Measurements from ENCODE around the gene CACNA1H. TPM values are rescaled to one million over a fixed set of nuclear protein-coding genes. Genes with fewer than 3 reads are reported as not detected.

CACNA1H gene
- total and polyA plus RNA-seq, 9 of the 15 experiments (the other 6 are each of a cell fraction or from before 2014, with no cell fraction given) = 0.10 to 0.18 TPM; not detected in 7

GRCh38 chr16:1107141-1107540 lies 45.8 kb upstream of the CACNA1H start (continued):
- TF ChIP-seq L3MBTL2 (IDR thresholded peaks at IDR 0.05) (no peak), ARID3B (CRISPR knock-in tag; IDR thresholded peaks at IDR 0.05; ENCODE audit: borderline replicate concordance) (no peak), PHF8 (IDR thresholded peaks at IDR 0.05; ENCODE audit: borderline replicate concordance, low read length) (no peak), COPS2 (conservative IDR thresholded peaks at IDR 0.05) (no peak)

- in situ Hi-C loops (cut with MboI) (no loop called here), intact Hi-C loops (cut with micrococcal nuclease) (loop anchor here (2.0 kb wide), 1 partner anchor 87 kb away; no protein-coding TSS in a partner anchor)
- TF ChIP-seq KDM4B (IDR thresholded peaks at IDR 0.05; ENCODE audit: borderline replicate concordance in 2 of 2, low read depth in 1 of 2) (no peak), RBM39 (optimal IDR thresholded peaks at IDR 0.05; ENCODE audit: low read depth, low read length) (no peak), JUN (IDR thresholded peaks at IDR 0.05; ENCODE audit: borderline replicate concordance, low read depth, low read length) (no peak), JUN (CRISPR knock-in tag; IDR thresholded peaks at IDR 0.05; ENCODE audit: borderline replicate concordance) (no peak), IRF1 (CRISPR knock-in tag; IDR thresholded peaks at IDR 0.05; ENCODE audit: borderline replicate concordance) (no peak), RCOR1 (IDR thresholded peaks at IDR 0.05; ENCODE audit: borderline replicate concordance in 1 of 2, low read depth in 2 of 2, low read length in 2 of 2) (no peak), CTCF (IDR thresholded peaks at IDR 0.05 in 2 of 3, conservative IDR thresholded peaks at IDR 0.05 in 1 of 3; ENCODE audit: insufficient read depth in 2 of 3, low read depth in 1 of 3, low read length in 3 of 3) (no peak), BRCA1 (IDR thresholded peaks at IDR 0.05) (no peak), BRCA1 (CRISPR knock-in tag; IDR thresholded peaks at IDR 0.05) (no peak), TFE3 (CRISPR knock-in tag; IDR thresholded peaks at IDR 0.05) (no peak), ZNF143 (CRISPR knock-in tag; IDR thresholded peaks at IDR 0.05) (no peak)
These were observed 45.2 kb upstream of the CACNA1H start for GRCh38 chr16:1107731-1108130.

More at GRCh38 chr16:1107731-1108130, 45.2 kb upstream of the CACNA1H start:
- H3K4me2 ChIP-seq (ENCODE audit: insufficient read depth, low read length) = no peak overlapping the region
- no peak overlapping the region for H2AFZ ChIP-seq (ENCODE audit: low read depth, low read length)
- POLR2A ChIA-PET = no interaction called here
- FAIRE-seq (no peak), ATAC-seq (no peak), DNase-seq (ENCODE audit: extremely low read depth in 1 of 4, low spot score in 3 of 4) (no peak)
- CTCF ChIA-PET (ENCODE audit: low intra/inter-chr PET ratio) = interaction anchor here (4.3 kb wide), 1 partner anchor 87 kb away, joined by 38 read pairs; no protein-coding TSS in a partner anchor
- no TSS peak for BruUV-seq (replicated peaks)
- peaks cover 0 to 65% of the 10 kb centered on the region in 2 experiments; a peak in 2 of 5 replicates for H3K4me1 ChIP-seq (replicated peaks in 1 of 2; ENCODE audit: control insufficient read depth in 2 of 2, insufficient read depth in 2 of 2, low read length in 2 of 2)
- peaks cover 38 to 69% of the 10 kb centered on the region in 2 experiments for H3K27me3 ChIP-seq (ENCODE audit: control insufficient read depth in 2 of 2, insufficient read depth in 2 of 2, low read length in 2 of 2)
- WGBS (ENCODE audit: insufficient coverage, low coverage, missing lambda C conversion rate) = 6% methylated on average over 8 of the region's 12 CpGs
- H3K9me1 ChIP-seq (ENCODE audit: control insufficient read depth, insufficient read depth, low read length) = peaks cover 3% of the 10 kb centered on the region
- no peaks in the 10 kb centered on the region for H3K79me2 ChIP-seq (ENCODE audit: control insufficient read depth, insufficient read depth, low read length)
- no peak overlapping the region for H3K4me3 ChIP-seq
- H3K27ac ChIP-seq (ENCODE audit: extremely low read depth, low read depth, low read length) = no peak overlapping the region
- no peaks in the 10 kb centered on the region for H3K36me3 ChIP-seq (ENCODE audit: control insufficient read depth, insufficient read depth, low read length)
- H3K9ac ChIP-seq (ENCODE audit: insufficient read depth in 1 of 2, low read depth in 2 of 2, low read length in 2 of 2) = no peak overlapping the region
- H3K9me3 ChIP-seq (replicated peaks; ENCODE audit: control insufficient read depth, insufficient read depth, low read depth, low read length) = no peaks in the 10 kb centered on the region
- peaks cover 32% of the 10 kb centered on the region for H4K20me1 ChIP-seq (replicated peaks; ENCODE audit: control insufficient read depth, insufficient read depth, low read length)

All from K562 (cell line).